HG03095 (cell line): ENCODE data around the gene FRMD6.

Experiments used
- ATAC-seq: cut with Tn5 transposase; IDR thresholded peaks from one replicate; pipeline ENCODE4 v1.9.1; 2021; ENCODE audit warnings: moderate library complexity; ENCODE audit not compliant: unreplicated experiment

The FRMD6 gene

GRCh38 chr14:51661504-51661903 lies 9.8 kb downstream of the FRMD6 start:
- ATAC-seq, result no peak

DNA sequence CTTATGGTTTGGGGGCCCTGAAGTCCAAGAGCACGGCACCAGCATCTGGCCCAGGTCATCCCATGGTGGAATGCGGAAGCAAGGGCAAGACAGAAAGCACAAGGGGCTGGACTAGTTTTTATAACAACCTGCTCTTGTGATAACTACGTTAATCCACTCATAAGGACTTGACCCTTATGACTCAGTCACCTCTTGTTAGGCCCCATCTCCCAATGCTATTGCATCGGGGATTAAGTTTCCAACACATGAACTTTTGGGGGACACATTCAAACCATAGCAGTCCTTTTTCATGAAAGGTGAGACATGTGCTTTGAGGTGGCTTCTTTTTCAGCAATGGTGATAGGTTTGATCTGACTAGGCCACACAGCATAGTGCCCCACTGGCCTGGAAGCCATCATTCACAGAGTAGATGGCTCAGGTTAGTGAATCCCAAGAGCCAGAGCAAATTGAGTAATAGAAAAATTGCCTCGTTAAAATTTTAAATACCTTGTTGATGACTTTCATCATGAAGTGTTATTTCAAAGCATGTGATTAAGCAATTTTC lies 12.1 kb downstream of the FRMD6 start:
- no peak for ATAC-seq

- no peak for ATAC-seq
These were observed 14.4 kb downstream of the FRMD6 start for GRCh38 chr14:51666070-51666469.

GRCh38 chr14:51666826-51667225 lies 15.1 kb downstream of the FRMD6 start:
- ATAC-seq, result no peak

DNA sequence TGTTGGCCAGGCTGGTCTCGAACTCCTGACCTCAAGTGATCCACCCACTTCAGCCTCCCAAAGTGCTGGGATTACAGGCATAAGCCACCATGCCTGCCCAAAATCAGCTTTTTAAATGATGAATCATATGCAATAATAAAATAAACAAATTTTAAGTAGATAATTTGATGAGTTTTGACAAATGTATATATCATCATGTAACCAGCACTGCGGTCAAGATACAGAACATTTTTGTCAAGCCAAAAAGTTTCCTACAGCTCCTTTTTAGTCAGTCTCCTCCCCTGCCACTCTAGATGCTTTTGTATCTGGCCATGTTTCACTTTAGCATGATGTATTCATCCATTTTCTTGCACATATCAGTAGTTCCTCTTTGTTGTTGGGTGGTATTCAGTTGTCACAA lies 17.2 kb downstream of the FRMD6 start:
- no peak for ATAC-seq

- ATAC-seq, result no peak
These were observed 22.7 kb downstream of the FRMD6 start for GRCh38 chr14:51674294-51675002.

DNA sequence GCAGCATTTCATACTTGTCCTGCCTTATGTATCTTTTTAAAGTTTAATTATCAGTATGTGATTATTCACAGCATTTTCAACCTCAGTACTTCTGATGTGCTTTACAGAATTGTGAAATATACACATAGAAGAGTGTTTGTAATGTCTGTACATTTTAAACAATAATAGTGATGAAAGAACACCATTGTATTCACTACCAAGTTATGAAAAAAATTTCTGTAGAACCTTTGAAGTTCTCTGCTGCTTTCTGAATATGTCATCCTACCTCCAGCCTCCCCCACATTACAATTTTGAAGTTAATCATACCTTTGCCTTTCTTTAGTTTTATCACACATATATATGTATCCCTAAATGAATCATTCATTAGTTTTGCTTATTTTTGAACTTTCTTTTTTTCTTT lies 24.8 kb downstream of the FRMD6 start:
- no peak for ATAC-seq

- no peak for ATAC-seq
These were observed 25.6 kb downstream of the FRMD6 start for GRCh38 chr14:51677266-51677665.

GRCh38 chr14:51677738-51678137 lies 26.0 kb downstream of the FRMD6 start:
- no peak for ATAC-seq

GRCh38 chr14:51680031-51680430 lies 28.3 kb downstream of the FRMD6 start:
- no peak for ATAC-seq

DNA sequence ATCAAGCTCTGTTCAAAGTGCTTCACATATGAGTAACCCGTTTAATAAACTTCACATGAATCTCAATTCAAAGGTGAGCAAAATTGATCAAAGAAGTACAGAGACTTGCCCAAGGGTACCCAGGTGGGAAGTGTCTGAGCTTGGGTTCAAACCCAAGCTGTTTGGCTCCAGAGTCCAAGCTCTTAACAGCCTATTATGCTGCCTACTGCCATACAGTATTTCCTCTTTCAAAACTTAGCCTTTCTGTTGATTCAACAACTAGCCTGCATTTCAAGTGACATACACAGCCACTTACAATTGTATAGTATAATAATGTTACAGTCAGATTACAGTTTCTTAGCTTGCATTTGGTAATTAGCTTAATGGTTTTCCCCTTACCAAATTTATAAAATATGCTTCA lies 29.7 kb downstream of the FRMD6 start:
- no peak for ATAC-seq

DNA sequence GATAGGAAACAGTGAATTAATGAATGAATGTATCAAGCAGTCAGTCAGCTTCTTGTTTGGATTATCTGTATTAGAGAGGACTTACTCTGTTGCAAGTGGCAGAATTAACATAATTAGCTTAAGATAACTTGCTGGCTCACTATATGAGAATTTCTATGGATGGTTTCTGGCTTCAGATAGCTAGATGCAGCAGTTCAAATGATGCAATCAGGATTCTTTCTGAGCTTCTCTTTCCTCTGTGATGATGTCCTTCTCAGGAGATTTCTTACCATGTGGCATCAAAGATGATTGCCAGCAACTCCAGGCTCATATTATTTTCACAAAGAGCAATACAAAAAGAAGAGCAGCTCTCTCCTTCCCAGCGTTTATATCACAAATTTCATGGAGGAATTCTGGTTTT lies 30.7 kb downstream of the FRMD6 start:
- no peak for ATAC-seq

DNA sequence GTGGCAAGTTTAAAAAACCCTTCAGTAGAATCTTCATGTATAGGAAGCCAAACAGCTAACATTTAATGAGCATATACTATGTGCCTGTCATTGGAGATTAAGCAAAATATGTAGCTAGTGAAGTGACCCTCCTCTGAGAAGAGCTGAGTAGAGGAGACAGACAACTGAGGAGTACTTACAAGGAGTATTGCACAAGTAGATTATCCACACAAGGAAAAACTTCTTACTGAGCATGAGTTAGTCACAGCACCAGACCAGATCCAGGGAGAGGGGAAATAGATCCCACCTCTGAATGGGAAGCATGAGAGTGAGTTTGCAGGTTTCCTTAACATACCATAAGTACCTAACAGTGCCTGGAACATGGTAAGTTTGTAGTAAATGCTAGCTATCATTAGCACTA lies 33.0 kb downstream of the FRMD6 start:
- ATAC-seq, result no peak

- no peak for ATAC-seq
These were observed 39.5 kb downstream of the FRMD6 start for GRCh38 chr14:51691176-51691575.

GRCh38 chr14:51692646-51693045 lies 40.9 kb downstream of the FRMD6 start:
- no peak for ATAC-seq

GRCh38 chr14:51697848-51698247 lies 46.1 kb downstream of the FRMD6 start:
- ATAC-seq, result no peak

DNA sequence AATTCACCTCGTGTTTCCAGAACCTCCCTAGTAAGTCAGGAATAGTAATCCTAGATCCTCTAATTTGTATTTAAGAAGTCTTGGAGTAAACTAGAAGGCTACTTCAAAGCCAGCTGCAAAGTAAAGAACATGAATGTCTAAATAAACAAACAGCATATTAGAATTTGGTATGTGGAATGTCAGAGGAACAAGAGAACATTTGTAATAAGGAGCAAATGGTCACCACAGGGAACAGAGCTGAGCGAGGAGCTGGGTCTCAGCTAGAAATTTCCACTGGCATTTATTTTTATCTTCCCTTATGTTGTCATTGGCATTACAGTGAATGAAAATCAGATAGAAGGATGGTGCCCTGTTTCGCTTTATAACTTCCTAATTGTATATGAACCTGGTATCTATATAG lies 50.2 kb downstream of the FRMD6 start:
- no peak for ATAC-seq

GRCh38 chr14:51703787-51704186 lies 52.1 kb downstream of the FRMD6 start:
- no peak for ATAC-seq

DNA sequence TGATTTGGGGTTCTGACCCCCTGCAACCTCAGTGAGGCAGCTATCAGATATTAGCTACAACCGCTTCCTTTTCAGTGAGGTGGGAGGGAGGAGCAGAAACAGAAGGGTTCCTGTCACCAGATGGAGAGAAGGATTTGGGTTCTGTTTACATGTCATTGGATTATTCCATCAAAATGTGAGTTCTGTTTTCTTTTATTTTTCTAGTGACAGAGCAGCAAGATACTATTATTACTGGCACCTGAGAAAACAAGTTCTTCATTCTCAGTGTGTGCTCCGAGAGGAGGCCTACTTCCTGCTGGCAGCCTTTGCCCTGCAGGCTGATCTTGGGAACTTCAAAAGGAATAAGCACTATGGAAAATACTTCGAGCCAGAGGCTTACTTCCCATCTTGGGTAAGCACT lies 52.8 kb downstream of the FRMD6 start:
- no peak for ATAC-seq

DNA sequence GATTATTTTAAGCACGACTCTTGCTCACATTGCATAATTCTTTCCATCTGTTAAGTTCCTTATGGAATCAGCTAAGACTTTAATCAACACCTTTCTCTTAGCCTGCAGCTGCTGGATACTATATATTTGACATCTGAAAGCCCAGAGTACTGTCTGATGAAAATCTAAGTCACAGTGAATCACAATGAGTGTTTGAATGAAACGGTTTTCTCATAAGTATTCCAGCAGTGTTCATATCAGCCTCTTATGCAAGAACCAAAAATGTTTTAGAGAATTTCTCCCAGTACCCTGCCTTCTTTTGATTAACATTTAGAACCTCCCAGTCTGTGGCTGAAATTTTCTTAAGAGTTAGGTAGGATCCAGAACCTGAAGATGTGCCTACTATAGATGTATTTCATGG lies 55.6 kb downstream of the FRMD6 start:
- no peak for ATAC-seq

- no peak for ATAC-seq
These were observed 59.8 kb downstream of the FRMD6 start for GRCh38 chr14:51711505-51711904.

DNA sequence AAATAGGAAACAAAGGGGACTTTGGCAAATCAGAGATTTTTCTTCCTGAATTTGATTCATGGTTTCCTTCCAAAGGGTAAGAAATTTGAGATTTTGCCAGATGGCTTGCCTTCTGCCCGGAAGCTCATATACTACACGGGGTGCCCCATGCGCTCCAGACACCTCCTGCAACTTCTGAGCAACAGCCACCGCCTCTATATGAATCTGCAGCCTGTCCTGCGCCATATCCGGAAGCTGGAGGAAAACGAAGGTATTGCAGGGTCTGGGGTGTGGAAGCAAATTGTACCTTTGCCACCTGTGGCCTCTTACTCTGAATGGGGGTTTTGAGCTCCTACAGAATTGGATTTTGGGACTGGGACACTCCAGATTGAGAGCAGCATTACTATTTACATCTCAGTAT lies 63.5 kb downstream of the FRMD6 start:
- no peak for ATAC-seq

DNA sequence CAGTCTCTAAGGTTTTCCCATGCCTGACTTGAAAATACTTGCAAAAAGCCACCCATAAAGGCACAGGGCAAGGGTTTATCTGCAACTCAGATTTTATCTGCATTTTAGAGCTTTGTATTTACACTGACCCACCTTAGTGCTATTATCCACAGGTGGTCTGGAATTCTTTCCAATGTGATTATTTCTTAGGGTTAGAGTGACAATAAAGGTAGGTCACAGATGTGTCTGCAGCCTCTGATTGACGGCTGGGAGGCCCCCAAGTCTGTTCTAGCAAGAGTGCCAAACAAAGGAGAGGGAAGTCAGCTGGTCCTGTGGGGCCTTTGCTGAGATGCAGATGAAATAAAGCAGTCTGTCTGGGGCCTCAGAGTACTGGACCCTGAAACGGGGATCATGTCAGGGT lies 64.0 kb downstream of the FRMD6 start:
- no peak for ATAC-seq
